Subcutaneous adipose tissue (tissue), 4 donors: ENCODE results near the gene ZNF490. TPM values are rescaled to one million over a fixed set of nuclear protein-coding genes. Genes with fewer than 3 reads are reported as not detected.

Experiments
- total RNA-seq, 4 donors: library from RNA; depleted of rRNA; stranded (reverse); fragments of >200 nt; gene quantifications; one replicate each; pipeline ENCODE4 v1.1.0, GENCODE V29; 2016
- TF ChIP-seq, protein P1 (sequence below): fragments of 450-650 bp; IDR thresholded peaks from one replicate; pipeline ENCODE4 v1.5.1; 2016; ENCODE audit warnings: low read depth, mild to moderate bottlenecking, control low read depth, antibody characterized with exemption, moderate library complexity

ZNF490 gene
- total RNA-seq, 4 donors from 2014 or later = 5.7 to 9.2 (median 7.8) TPM

DNA sequence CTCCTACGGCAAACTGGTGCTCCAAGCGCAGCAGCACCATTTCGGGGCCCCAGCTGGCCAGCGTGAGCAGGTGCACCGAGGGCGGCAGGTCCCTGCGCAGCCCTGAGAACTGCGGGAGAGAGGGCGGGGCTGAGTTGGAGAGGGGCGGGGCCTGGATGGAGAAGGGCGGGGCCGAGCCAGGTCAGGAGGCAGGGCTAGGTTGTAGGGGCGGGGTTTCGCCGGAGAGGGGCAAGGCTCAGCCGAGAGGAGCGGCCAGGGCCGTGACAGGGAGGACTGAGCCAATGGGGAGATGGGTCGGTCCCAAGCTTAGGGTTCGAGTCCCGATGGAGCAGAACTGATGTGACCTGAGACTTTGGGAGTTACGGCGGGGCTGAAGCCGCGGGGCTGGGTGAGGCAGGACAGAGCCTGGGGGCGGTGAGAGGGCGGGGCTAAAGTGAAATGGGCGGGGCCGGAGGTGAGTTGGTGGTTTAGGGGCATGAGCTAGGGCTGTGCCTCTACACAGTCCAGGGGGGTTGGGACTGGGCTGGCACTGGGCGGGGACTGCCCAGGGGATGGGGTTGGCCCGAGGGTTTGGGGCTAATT lies 37.0 kb upstream of the ZNF490 start:
- TF ChIP-seq, protein P1, sequence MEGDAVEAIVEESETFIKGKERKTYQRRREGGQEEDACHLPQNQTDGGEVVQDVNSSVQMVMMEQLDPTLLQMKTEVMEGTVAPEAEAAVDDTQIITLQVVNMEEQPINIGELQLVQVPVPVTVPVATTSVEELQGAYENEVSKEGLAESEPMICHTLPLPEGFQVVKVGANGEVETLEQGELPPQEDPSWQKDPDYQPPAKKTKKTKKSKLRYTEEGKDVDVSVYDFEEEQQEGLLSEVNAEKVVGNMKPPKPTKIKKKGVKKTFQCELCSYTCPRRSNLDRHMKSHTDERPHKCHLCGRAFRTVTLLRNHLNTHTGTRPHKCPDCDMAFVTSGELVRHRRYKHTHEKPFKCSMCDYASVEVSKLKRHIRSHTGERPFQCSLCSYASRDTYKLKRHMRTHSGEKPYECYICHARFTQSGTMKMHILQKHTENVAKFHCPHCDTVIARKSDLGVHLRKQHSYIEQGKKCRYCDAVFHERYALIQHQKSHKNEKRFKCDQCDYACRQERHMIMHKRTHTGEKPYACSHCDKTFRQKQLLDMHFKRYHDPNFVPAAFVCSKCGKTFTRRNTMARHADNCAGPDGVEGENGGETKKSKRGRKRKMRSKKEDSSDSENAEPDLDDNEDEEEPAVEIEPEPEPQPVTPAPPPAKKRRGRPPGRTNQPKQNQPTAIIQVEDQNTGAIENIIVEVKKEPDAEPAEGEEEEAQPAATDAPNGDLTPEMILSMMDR = no peak

- TF ChIP-seq, protein P1 = no peak
Measured at GRCh38 chr19:12647047-12647446, 36.4 kb upstream of the ZNF490 start.

- TF ChIP-seq, protein P1 = no peak
Measured at GRCh38 chr19:12646551-12646950, 35.9 kb upstream of the ZNF490 start.

GRCh38 chr19:12642506-12642905 lies 31.9 kb upstream of the ZNF490 start:
- TF ChIP-seq, protein P1 = no peak

DNA sequence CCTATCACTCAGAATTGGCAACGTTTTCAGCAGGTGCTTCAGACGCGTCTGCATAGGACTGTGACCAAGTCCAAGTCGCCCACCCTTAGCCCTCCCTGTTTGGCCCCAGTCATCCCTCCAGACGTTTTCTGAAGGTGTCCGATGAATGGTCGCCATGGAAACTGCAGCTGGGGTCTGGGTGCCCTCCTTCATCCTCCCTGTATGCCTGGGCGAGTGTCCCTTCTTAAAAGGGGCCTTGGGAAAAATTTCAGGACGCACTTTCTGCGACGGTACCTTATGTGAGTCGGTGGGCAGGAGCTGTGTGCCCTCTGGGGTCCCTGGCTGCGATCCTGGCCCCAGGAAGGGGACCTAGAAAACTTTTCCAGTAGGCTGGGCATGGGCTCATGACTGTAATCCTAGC lies 30.8 kb upstream of the ZNF490 start:
- TF ChIP-seq, protein P1 = no peak

DNA sequence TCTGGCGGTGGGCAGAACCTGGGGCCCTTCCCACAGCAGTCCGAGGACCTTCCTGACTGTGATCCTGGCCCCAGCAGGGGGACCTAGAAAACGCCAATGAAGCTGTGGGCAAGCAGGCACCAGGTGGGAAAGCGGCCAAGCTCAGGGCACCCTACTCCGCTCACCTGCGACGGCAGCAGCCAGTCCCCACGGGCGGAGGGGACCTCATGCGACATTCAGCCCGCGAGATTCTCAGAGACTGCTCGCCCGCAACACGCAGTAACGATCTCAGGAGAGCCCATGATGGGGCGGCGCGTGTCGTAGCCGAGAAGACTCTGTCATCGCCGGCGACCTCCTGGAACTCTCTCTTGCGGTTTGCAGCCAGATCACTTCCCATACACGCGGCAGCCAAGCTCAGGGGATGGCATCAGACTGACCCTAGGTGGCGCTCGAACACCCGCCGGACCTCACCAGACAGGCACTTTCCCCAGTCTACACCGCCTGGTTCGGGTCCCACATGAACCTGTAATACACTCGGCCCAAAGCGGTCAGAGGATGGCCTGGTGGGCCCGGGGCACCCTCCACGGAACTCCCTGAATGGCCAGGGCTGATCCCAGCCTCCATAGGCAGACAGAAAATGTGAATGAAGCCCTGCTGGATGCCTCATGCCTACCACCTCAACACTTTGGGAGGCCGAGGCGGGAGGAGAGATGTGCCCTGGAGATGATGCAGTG lies 29.4 kb upstream of the ZNF490 start:
- TF ChIP-seq, protein P1 = no peak

DNA sequence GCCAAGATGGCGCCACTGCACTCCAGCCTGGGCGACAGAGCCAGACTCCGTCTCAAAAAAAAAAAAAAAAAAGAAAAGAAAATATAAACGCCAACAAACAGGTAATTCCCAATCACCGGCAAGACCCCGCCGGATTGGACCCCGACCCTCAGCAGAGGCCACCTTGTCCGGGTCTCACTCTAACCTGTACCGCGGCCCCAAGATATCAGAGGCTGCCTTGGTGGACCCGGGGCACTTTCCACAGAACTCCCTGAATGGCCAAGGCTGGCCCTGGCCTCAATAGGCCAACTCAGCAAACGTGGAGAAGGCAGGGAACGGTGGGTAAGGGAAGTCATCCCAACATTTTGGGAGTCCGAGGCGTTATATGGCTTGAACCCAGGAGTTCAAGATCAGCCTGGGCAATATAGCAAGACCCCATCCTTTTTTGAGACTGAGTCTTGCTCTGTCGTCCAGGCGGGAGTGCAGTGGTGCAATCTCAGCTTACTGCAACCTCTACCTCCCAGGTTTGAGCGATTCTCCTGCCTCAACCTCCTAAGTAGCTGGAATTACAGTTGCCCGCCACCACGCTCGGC lies 28.1 kb upstream of the ZNF490 start:
- TF ChIP-seq, protein P1 = no peak
